ENCODE measurements around the gene ACAP2.
"Not testable (repeated sequence)": the region's sequence is repeated elsewhere in the genome, so short reads cannot be mapped to it uniquely, and the experiment has no call there.

The ACAP2 gene

DNA sequence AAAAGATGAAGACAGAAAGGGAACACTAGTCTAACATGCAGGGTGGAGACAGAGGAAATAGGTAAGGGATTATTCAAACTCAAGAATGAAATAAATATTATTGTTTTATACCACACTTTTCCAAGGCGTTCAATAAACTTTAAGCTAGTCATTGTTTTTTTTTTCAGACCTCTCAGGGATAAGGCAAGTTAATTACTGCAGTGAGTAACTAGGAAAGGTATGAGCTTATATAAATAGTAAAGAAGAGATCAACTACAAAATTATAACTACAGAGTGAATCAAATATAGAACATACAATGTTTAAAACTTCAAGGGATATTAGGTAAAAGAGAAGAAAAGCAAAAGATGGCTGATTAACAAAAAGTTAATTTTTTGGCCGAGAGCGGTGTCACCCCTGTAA is 140.4 kb downstream of the ACAP2 start:
- no peaks in the 10 kb centered on the region for H3K9me3 Mint-ChIP-seq
- H3K27ac Mint-ChIP-seq = no peak overlapping the region
- H3K4me1 Mint-ChIP-seq = no peaks in the 10 kb centered on the region
- H3K36me3 Mint-ChIP-seq = peaks cover 93% of the 10 kb centered on the region
- no peak for ATAC-seq
- no peak overlapping the region for H3K4me3 Mint-ChIP-seq
- DNase-seq (ENCODE audit: low spot score in 2 of 2) = no peak

DNA sequence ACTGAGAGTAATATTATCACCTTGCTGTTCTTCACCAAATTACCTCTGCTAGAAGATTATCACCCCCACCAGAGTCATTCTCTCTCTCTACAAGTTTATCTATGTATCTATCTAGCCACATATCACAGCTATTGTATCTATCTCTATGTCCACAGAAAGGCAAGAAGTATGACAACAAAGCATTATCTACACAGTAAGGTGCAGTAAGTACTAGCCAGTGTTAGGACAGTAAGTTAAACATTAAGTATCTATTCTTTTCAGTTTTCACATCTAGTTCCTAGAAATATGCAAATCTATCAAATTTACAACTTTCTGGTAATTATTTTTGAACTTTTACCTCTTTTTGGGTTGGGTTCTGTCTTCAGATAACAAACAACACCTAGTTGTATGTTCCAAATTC is 145.4 kb downstream of the ACAP2 start:
- H3K4me3 Mint-ChIP-seq = no peak overlapping the region
- no peak overlapping the region for H3K27ac Mint-ChIP-seq
- no peaks in the 10 kb centered on the region for H3K4me1 Mint-ChIP-seq
- no peak for DNase-seq (ENCODE audit: low spot score in 2 of 2)
- no peak for ATAC-seq
- H3K9me3 Mint-ChIP-seq = no peaks in the 10 kb centered on the region
- H3K36me3 Mint-ChIP-seq = peaks cover 100% of the 10 kb centered on the region

DNA sequence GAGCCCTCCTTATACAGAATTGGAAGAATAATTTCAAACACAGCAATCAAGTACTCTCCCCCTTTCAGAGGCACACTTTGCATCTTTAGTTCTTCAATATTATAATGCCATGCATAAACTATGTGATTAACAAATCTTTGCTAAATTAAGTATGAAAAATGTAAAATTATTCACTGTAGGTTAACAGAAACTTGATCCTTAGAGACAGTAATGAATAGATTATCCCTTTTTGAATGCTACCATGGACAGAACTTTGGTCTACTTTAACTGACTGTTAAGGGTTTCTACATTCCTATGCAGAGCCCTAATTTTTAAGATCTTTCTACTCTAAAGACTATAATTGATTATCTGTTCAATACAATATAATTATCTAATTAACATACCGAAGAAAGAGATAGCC is 146.2 kb downstream of the ACAP2 start:
- no peak for DNase-seq (ENCODE audit: low spot score in 2 of 2)
- ATAC-seq = no peak
- Mint-ChIP-seq H3K9me3 (no peaks in the 10 kb centered on the region), H3K36me3 (peaks cover 100% of the 10 kb centered on the region), H3K27ac (no peak overlapping the region), H3K4me3 (no peak overlapping the region), H3K4me1 (no peaks in the 10 kb centered on the region)

- no peaks in the 10 kb centered on the region for H3K9me3 Mint-ChIP-seq
- no peak for ATAC-seq
Observed at GRCh38 chr3:195291121-195291520, 151.7 kb downstream of the ACAP2 start.

DNA sequence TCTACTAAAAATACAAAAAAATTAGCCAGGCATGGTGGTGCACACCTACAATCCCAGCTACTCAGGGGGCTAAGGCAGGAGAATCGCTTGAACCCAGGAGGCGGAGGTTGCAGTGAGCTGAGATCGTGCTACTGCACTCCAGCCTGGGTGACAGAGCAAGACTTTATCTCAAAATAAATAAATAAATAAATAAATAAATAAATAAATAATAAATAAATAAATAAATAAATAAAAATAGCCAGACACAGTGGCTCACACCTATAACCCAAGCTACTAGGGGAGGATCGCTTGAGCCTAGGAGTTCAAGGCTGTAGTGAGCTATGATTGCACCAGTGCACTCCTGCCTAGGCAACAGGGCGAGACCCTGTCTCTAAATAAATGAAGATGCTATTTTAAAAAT is 152.2 kb downstream of the ACAP2 start:
- not testable (repeated sequence) for H3K9me3 Mint-ChIP-seq; DNase-seq (ENCODE audit: low spot score in 2 of 2); H3K27ac Mint-ChIP-seq; H3K4me3 Mint-ChIP-seq; H3K4me1 Mint-ChIP-seq; ATAC-seq
- H3K36me3 Mint-ChIP-seq = peaks cover 97% of the 10 kb centered on the region

More at GRCh38 chr3:195291121-195291520, 151.7 kb downstream of the ACAP2 start:
- Mint-ChIP-seq H3K36me3 (peaks cover 98% of the 10 kb centered on the region), H3K27ac (no peak overlapping the region), H3K4me3 (no peak overlapping the region), H3K4me1 (no peaks in the 10 kb centered on the region)
- no peak for DNase-seq (ENCODE audit: low spot score in 2 of 2)

DNA sequence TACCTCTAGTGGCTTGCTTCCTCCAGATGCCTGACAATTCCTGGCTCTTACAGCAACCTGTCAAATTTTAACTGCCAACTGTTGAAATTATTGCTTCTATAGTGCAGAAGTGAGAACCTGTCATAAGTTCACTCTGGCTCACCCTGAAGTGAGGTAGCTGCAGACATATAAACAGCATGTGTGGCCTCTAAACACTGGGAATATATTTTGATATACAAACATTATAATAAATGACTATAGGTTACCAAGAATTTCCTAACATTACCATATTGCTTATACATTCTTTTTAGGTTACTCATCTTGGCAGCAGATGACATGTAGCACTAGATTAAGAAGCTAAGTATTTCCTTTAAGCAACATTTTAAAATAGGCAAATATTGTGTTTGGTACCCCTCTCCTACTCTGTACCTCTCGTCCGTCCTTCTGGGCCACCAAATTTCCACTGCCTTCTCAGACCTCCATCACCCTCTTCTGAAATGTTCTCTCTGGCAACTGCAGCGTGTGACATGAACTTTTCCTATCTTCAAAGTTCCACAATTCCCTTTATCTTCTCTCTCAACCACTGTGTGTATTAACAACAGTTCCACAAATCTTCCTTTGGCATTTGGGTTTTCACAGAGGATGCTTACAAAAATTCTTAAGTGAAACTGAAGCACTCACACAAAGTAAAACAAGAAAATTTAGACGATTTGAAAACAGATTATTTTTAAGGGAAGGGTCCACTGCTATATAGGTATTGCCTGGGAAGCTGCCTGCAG is 156.5 kb downstream of the ACAP2 start:
- H3K36me3 Mint-ChIP-seq = peaks cover 84% of the 10 kb centered on the region
- no peaks in the 10 kb centered on the region for H3K4me1 Mint-ChIP-seq
- H3K9me3 Mint-ChIP-seq = no peaks in the 10 kb centered on the region
- DNase-seq (ENCODE audit: low spot score in 2 of 2) = no peak
- H3K4me3 Mint-ChIP-seq = no peak overlapping the region
- peak overlapping the region; percentile 2 for H3K27ac Mint-ChIP-seq
- ATAC-seq = no peak

GRCh38 chr3:195285372-195285771 is 157.4 kb downstream of the ACAP2 start:
- no peak for DNase-seq (ENCODE audit: low spot score in 2 of 2)
- Mint-ChIP-seq H3K36me3 (peaks cover 75% of the 10 kb centered on the region), H3K4me3 (no peak overlapping the region)

DNA sequence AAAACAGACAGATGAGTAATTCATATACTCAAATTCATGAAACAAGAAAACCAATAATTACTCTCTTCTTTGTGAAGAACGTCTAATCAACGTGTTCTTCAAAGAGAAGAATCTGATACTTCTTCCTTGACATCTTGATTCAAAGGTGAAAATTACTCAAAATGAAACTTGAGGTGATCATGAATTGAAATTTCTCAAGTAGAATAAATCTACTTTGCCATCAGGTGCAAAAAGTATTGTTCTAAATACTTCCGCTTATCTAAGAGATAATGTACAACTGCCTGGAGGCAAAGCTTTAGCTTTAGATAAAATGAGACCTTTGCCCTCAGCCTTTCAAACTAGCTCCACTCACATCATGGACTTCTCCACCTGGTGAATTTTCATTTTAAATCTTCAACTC is 158.0 kb downstream of the ACAP2 start:
- peaks cover 70% of the 10 kb centered on the region for H3K36me3 Mint-ChIP-seq
- ATAC-seq (no peak), DNase-seq (ENCODE audit: low spot score in 2 of 2) (no peak)
- no peaks in the 10 kb centered on the region for H3K4me1 Mint-ChIP-seq
- no peak overlapping the region for H3K4me3 Mint-ChIP-seq
- no peaks in the 10 kb centered on the region for H3K9me3 Mint-ChIP-seq
- H3K27ac Mint-ChIP-seq = no peak overlapping the region

More at GRCh38 chr3:195285372-195285771, 157.4 kb downstream of the ACAP2 start:
- Mint-ChIP-seq H3K27ac (no peak overlapping the region), H3K4me1 (no peaks in the 10 kb centered on the region), H3K9me3 (no peaks in the 10 kb centered on the region)
- ATAC-seq = no peak

- Mint-ChIP-seq H3K36me3 (peaks cover 65% of the 10 kb centered on the region), H3K27ac (peak overlapping the region; percentile 52), H3K9me3 (no peaks in the 10 kb centered on the region), H3K4me1 (no peaks in the 10 kb centered on the region), H3K4me3 (no peak overlapping the region)
- no peak for ATAC-seq
- DNase-seq (ENCODE audit: low spot score in 2 of 2) = no peak
Observed at GRCh38 chr3:195282961-195283360, 159.9 kb downstream of the ACAP2 start.

DNA sequence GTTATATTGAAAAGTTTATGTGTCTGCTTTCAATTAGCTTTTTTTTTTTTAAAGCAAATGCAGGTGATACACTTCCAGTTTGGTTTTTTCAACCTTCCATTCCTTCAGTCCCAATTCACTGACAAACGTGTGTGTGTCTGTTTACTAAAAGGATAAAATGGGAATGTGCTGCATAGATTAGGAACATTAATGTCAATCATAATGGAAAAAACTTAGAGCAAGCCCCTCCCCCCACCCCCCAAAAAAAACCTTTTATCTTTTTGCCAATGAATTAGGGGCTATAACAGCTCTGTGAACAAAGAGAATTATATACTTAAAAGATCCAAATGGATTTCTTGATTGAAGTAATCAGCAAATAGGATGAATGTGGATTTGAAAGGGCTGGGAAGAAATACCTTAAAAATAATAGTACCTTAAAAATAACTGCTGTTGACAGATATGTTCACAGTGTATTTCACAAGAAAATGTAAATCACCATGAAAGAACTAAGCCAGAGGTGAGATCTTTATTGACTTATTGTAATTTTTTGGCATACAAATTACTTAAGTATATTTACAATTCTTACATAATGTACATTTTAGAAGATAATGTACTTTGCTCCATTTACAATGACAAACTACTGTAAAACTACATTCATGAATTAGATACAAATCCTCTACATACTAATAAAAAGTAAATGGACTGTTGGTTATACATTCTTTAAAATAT is 168.4 kb downstream of the ACAP2 start:
- Mint-ChIP-seq H3K36me3 (peaks cover 29% of the 10 kb centered on the region), H3K27ac (peak overlapping the region; percentile 15), H3K9me3 (no peaks in the 10 kb centered on the region)

GRCh38 chr3:195271410-195272243 is 171.2 kb downstream of the ACAP2 start:
- no peaks in the 10 kb centered on the region for H3K9me3 Mint-ChIP-seq
- H3K27ac Mint-ChIP-seq = peak overlapping the region; percentile 71
- peak overlapping the region; percentile 77 for H3K4me3 Mint-ChIP-seq
- ATAC-seq (peak; percentile 88), DNase-seq (ENCODE audit: low spot score in 2 of 2) (peak; percentile 91 to 94)
- H3K4me1 Mint-ChIP-seq = peaks cover 30% of the 10 kb centered on the region
- peaks cover 16% of the 10 kb centered on the region for H3K36me3 Mint-ChIP-seq

More for the DNA sequence above, 168.4 kb downstream of the ACAP2 start:
- Mint-ChIP-seq H3K4me3 (no peak overlapping the region), H3K4me1 (peaks cover 15% of the 10 kb centered on the region)
- DNase-seq (ENCODE audit: low spot score in 2 of 2) (no peak), ATAC-seq (no peak)

GRCh38 chr3:195270817-195271409 is 171.9 kb downstream of the ACAP2 start, which contains the start of gene XXYLT1:
Gene XXYLT1, minus strand, starts transcription at chr3:195271159. Its CDS starts 101 bp downstream, at chr3:195271058.
- H3K4me3 Mint-ChIP-seq = peak within 1 kb of the TSS; percentile 77

DNA sequence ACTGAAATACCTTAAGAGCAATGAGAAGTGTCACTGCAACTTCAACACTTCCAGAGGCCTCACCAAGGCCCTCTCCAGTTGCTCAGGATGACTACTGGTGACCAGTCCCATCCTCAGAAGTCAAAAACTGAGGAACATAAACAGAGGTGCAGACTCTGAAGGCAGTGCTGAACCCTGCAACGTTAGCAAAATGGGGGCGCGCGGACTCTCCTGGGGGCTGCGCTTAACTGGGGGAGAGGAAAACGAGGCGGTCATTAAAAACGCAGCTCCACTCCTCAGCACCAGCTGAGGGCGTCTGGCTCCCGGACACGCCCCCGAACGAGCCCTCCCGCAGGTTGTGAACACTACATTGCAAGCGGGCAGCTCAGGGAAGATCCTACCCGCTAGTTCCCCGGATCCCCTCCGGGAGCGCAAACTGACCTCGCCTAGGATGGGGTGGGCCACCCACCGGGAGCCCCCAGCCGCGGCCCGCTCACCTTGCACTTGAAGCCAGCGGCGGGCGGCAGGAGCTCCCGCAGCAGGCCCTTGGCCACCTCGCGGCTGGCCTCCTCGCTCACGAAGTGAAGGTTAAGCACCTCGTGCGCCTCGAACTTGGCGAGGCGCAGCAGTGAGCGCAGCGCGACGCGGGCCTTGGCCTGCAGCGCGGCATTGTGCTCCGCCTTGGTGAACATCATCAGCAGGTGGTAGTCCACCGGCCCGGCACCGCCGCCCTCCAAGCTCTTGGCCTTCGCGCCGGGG is 172.6 kb downstream of the ACAP2 start:
- Mint-ChIP-seq H3K4me3 (peak overlapping the region; percentile 77), H3K36me3 (peaks cover 18% of the 10 kb centered on the region), H3K4me1 (peaks cover 30% of the 10 kb centered on the region), H3K9me3 (no peaks in the 10 kb centered on the region), H3K27ac (peak overlapping the region; percentile 63)
- peak; percentile 9 for ATAC-seq
- DNase-seq (ENCODE audit: low spot score in 2 of 2) = peak; percentile 37 to 73

More at GRCh38 chr3:195270817-195271409, 171.9 kb downstream of the ACAP2 start, which contains the start of gene XXYLT1:
- DNase-seq (ENCODE audit: low spot score in 2 of 2) (peak; percentile 90 to 96), ATAC-seq (peak; percentile 90)
- H3K27ac Mint-ChIP-seq = peak within 1 kb of the TSS; percentile 71
- peaks cover 30% of the 10 kb centered on the region for H3K4me1 Mint-ChIP-seq
- H3K9me3 Mint-ChIP-seq = no peaks in the 10 kb centered on the region
- peaks cover 16% of the 10 kb centered on the region for H3K36me3 Mint-ChIP-seq

- H3K27ac Mint-ChIP-seq = peak overlapping the region; percentile 63
- H3K9me3 Mint-ChIP-seq = no peaks in the 10 kb centered on the region
Observed at GRCh38 chr3:195269375-195270078, 173.3 kb downstream of the ACAP2 start.

More at GRCh38 chr3:195269375-195270078, 173.3 kb downstream of the ACAP2 start:
- DNase-seq (ENCODE audit: low spot score in 2 of 2) (no peak), ATAC-seq (no peak)
- Mint-ChIP-seq H3K4me3 (peak overlapping the region; percentile 77), H3K36me3 (peaks cover 22% of the 10 kb centered on the region), H3K4me1 (peaks cover 30% of the 10 kb centered on the region)

Data from stimulated activated effector memory CD8-positive, alpha-beta T cell treated with anti-CD3 and anti-CD28 coated beads, Interleukin-12 subunit alpha, Interleukin-12 subunit beta, amount 100 ng/mL, for 72 hours (primary cell).